ENCODE measurements around the gene RHAG.

Gene RHAG

DNA sequence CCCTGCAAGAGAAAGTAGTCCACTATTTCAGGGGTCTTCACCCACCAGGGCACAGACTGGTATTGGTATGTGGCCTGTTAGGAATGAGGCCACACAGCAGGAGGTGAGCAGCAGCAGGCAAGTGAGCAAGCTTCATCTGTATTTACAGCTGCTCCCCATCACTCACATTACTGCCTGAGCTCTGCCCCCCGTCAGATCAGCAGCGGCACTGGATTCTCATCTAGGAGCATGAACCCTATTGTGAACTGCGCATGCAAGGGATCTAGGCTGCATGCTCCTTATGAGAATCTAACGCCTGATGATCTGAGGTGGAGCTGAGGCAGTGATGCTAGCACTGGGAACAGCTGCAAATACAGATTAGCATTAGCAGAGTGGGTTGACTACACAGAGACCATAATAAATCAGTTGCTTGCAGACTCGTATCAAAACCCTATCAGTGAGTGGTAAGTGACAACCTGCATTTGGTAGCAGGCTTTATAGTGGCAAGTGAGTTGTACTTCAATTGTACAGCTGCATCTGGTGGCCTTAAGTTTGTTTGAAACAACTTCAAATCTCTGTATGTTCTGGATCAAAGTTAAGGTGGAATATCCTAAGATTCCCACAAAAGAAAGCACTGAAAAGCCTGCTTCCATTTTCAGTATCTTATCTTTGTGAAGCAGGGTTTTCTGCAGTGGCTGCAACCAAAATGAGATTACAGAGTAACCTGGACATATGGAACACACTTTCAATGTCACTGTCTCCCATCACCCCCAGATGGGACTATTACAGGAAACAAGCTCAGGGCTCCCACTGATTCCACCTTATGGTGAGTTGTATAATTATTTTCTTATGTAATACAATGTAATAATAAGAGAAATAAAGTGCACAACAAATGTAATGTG, 73.4 kb downstream of the RHAG start:
- DNase-seq: peak; percentile 65

GRCh38 chr6:49558238-49558637, 78.4 kb downstream of the RHAG start:
- DNase-seq: no peak

DNA sequence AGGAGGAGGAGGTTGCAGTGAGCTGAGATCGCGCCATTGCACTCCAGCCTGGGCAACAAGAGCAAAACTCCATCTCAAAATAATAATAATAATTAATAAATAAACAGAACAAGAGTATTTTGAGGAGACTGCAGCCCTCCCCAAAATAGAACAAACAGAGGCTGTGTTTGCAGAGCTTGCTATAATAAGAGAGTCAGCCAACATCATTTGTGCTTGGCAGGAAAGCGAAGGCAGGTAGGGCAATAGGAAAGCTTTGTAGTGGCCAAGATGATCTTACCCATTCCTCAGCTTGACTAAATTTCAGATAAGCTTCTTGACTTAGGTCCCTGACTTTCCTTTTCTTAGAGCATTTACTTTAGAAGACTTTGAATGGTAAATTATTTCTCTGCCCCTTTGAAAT, 79.5 kb downstream of the RHAG start:
- DNase-seq: no peak

DNA sequence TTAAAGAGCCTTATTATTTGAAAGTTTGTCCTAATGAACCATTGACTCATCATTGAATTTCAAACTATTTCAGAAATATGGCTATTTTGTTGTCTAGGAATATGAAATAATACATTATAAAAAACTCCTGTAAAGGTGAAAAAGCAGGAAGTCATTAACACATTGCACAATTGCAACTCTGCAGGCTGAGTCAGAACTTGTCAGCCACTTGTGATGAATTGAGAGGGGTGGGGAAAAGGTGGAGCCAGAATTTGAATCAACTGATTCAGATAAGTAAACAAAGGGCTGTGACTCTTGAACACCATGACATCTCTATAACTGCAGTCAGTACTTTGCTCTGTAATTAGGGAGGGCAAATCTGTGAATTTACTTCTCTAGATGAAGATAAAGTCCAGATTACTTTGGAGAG, 80.2 kb downstream of the RHAG start:
- peak; percentile 91 for DNase-seq

DNA sequence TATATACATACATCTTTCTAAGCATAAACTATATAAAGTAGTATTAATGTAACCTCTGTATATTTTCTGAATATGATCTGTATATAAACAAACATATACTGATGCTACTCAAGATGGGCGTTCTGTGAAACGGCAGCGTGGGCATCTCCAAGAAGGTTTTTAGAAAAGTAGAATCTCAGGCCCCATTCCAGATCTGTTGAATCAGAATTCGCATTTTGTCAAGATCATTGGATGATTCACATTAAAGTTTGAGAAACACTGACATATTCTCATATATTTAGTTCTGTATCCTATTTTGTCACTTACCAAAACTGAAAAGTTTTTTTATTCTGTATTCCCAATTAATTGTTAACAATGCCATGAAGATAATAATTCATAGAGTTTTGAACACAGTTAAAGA, 80.7 kb downstream of the RHAG start:
- DNase-seq: no peak

All from OCI-M1 (cell line).